ENCODE results near the gene HAGH.
A peak's percentile ranks its signal among the peaks of the same experiment; 100 is the strongest.

HAGH gene

DNA sequence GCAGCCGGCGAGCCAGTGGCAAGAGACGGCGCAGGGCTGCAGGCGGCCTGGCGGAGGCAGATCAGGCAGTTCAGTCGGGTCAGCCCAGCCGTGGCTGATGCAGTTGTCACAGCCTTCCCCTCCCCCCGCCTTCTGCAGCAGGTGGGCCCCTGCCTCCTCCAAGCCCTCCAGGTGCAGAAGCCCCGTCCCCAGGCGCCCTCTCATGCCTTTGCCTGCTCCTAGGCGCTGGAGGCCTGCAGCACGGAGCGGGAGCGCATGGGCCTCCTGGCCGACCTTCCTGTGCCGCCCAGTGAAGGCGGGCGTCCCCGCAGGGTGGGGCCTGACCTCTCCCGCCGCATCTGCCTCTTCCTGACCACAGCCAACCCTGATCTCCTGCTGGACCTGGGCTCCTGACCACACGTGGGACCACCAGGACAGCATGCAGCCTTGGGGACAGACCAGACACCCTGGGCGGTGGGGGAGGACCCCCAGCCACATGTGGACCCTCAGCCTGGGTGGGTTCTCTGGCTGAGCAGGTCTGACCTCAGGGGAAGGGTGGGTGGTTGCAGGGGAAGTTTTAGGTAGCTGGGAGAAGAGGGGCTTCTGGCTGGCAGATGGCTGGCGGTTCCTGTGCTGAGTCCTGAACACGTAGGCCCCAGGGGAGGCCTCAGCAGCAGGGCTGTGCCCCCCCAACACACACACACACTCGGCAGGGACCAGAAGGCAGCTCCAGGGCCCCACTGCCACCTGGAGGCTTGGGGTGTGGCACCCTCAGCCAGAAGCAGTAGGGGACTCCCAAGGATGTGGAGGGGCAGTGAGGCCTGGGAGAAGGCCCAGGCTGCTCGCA is 50.6 kb downstream of the HAGH start (continued):
- TF ChIP-seq, protein P1, sequence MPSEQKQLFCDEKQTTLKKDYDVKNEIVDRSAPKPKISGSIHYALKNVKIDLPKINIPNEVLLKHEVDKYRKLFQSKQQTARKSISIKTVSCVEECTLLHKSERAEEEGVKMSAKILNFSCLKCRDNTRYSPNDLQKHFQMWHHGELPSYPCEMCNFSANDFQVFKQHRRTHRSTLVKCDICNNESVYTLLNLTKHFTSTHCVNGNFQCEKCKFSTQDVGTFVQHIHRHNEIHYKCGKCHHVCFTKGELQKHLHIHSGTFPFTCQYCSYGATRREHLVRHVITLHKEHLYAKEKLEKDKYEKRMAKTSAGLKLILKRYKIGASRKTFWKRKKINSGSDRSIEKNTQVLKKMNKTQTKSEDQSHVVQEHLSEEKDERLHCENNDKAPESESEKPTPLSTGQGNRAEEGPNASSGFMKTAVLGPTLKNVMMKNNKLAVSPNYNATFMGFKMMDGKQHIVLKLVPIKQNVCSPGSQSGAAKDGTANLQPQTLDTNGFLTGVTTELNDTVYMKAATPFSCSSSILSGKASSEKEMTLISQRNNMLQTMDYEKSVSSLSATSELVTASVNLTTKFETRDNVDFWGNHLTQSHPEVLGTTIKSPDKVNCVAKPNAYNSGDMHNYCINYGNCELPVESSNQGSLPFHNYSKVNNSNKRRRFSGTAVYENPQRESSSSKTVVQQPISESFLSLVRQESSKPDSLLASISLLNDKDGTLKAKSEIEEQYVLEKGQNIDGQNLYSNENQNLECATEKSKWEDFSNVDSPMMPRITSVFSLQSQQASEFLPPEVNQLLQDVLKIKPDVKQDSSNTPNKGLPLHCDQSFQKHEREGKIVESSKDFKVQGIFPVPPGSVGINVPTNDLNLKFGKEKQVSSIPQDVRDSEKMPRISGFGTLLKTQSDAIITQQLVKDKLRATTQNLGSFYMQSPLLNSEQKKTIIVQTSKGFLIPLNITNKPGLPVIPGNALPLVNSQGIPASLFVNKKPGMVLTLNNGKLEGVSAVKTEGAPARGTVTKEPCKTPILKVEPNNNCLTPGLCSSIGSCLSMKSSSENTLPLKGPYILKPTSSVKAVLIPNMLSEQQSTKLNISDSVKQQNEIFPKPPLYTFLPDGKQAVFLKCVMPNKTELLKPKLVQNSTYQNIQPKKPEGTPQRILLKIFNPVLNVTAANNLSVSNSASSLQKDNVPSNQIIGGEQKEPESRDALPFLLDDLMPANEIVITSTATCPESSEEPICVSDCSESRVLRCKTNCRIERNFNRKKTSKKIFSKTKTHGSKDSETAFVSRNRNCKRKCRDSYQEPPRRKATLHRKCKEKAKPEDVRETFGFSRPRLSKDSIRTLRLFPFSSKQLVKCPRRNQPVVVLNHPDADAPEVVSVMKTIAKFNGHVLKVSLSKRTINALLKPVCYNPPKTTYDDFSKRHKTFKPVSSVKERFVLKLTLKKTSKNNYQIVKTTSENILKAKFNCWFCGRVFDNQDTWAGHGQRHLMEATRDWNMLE (tag by site-specific recombination; conservative IDR thresholded peaks at IDR 0.05; ENCODE audit: low read depth): no peak
- TF ChIP-seq, protein P2, sequence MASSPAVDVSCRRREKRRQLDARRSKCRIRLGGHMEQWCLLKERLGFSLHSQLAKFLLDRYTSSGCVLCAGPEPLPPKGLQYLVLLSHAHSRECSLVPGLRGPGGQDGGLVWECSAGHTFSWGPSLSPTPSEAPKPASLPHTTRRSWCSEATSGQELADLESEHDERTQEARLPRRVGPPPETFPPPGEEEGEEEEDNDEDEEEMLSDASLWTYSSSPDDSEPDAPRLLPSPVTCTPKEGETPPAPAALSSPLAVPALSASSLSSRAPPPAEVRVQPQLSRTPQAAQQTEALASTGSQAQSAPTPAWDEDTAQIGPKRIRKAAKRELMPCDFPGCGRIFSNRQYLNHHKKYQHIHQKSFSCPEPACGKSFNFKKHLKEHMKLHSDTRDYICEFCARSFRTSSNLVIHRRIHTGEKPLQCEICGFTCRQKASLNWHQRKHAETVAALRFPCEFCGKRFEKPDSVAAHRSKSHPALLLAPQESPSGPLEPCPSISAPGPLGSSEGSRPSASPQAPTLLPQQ (tag by site-specific recombination; IDR thresholded peaks at IDR 0.05): 0 out of 2 replicates have a peak, but pooled peaks have one; percentile 21
- TF ChIP-seq, protein P3, sequence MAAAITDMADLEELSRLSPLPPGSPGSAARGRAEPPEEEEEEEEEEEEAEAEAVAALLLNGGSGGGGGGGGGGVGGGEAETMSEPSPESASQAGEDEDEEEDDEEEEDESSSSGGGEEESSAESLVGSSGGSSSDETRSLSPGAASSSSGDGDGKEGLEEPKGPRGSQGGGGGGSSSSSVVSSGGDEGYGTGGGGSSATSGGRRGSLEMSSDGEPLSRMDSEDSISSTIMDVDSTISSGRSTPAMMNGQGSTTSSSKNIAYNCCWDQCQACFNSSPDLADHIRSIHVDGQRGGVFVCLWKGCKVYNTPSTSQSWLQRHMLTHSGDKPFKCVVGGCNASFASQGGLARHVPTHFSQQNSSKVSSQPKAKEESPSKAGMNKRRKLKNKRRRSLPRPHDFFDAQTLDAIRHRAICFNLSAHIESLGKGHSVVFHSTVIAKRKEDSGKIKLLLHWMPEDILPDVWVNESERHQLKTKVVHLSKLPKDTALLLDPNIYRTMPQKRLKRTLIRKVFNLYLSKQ (tag by site-specific recombination; IDR thresholded peaks at IDR 0.05; ENCODE audit: borderline replicate concordance): no peak
- no peak for TF ChIP-seq TRIM28 (IDR thresholded peaks at IDR 0.05; ENCODE audit: borderline replicate concordance, low read length)
- TF ChIP-seq, protein P4, sequence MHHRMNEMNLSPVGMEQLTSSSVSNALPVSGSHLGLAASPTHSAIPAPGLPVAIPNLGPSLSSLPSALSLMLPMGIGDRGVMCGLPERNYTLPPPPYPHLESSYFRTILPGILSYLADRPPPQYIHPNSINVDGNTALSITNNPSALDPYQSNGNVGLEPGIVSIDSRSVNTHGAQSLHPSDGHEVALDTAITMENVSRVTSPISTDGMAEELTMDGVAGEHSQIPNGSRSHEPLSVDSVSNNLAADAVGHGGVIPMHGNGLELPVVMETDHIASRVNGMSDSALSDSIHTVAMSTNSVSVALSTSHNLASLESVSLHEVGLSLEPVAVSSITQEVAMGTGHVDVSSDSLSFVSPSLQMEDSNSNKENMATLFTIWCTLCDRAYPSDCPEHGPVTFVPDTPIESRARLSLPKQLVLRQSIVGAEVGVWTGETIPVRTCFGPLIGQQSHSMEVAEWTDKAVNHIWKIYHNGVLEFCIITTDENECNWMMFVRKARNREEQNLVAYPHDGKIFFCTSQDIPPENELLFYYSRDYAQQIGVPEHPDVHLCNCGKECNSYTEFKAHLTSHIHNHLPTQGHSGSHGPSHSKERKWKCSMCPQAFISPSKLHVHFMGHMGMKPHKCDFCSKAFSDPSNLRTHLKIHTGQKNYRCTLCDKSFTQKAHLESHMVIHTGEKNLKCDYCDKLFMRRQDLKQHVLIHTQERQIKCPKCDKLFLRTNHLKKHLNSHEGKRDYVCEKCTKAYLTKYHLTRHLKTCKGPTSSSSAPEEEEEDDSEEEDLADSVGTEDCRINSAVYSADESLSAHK (tag by site-specific recombination; IDR thresholded peaks at IDR 0.05): no peak

DNA sequence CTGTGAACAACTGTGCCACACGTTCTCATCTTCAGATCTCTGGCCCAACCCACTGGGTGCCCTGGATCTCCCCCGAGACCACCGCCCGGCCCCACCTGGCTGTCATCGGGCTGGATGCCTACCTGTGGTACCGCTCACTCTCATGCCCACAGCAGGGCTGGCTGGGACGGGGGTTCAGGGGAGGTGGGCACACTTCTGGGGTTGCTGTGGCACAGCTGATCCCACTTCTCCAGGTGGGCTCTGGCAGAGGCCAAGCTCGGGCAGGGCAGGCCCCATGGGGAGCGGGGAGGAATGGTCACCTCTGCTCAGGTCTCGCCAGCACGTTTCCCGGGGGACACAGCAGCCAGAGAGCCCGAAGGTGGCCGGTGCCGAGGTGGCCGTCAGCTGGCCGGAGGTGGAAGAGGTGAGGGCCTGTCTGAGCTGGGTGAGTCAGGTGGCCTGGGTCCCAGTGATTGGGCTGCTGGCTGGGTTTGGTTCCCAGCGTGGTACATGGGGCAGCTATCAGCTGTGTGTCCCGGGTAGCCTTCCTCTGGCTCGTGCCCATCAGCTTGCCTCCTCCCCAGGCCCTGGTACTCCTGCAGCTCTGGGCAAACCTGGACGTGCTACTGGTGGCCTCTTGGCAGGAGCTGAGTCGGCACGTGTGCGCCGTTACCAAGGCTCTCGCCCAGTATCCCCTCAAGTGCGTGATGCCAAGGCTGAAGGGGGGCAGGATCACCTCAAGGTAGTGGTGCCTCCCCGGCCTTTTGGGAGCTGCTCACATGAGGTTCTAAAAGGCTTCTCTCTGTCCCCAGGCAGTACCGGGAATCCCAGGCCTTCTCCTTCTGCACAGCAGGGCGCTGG is 51.4 kb downstream of the HAGH start:
- CTCF ChIA-PET: interaction anchor here (1.9 kb wide), 1 partner anchor 7 kb away, joined by 14 read pairs; the partner anchor contains the start of genes NUBP2 and SPSB3
- peaks cover 0 to 72% of the 10 kb centered on the region in 2 experiments; a peak in 1 of 3 replicates for H3K36me3 ChIP-seq (ENCODE audit: control insufficient read depth in 2 of 2, insufficient read depth in 1 of 2, low read length in 2 of 2)
- POLR2A ChIA-PET: interaction anchor here (1.8 kb wide), 1 partner anchor 8 kb away, joined by 22 read pairs; the partner anchor contains the start of genes NUBP2 and SPSB3

DNA sequence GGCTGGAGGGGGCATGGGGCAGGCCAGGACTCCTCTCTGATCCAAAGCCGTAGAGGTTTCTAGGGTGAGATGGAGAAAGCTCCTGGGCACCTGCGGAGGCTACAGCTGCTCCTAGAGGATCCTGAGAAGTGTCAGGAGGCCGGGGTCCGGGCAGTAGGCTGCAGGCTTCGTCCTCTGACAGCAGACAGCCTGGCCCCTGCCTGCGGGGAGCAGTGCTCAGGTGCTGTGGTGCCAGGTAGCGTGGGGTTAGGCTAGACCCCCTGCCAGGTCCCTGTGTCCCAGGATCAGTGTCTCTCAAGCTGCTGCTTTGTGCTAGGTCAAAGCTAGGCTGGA is 52.2 kb downstream of the HAGH start:
- Histone ChIP-seq H3K4me3 (ENCODE audit: low read depth, low read length) (no peak overlapping the region; the same call in 1 of the 2 replicates), H3K4me1 (ENCODE audit: control insufficient read depth, insufficient read depth, low read length) (peaks cover 9% of the 10 kb centered on the region), H3K27ac (ENCODE audit: extremely low read depth, low read depth, low read length) (peak overlapping the region; percentile 94; the same call in 1 of the 2 replicates), H3K36me3 (ENCODE audit: control insufficient read depth in 2 of 2, insufficient read depth in 1 of 2, low read length in 2 of 2) (peaks cover 0 to 72% of the 10 kb centered on the region in 2 experiments; a peak in 1 of 3 replicates), H3K9me3 (ENCODE audit: control insufficient read depth, insufficient read depth, low read depth, low read length) (no peaks in the 10 kb centered on the region)
- ChIA-PET POLR2A (interaction anchor here (1.8 to 2.4 kb wide), 2 partner anchors 9 to 190 kb away, joined by 10 to 22 read pairs; partner anchors contain the start of genes NUBP2, RPS2 and SPSB3), CTCF (interaction anchor here (0.7 to 1.9 kb wide), 2 partner anchors 8 to 11 kb away, joined by 3 to 14 read pairs; partner anchors contain the start of genes NUBP2 and SPSB3)
- TF ChIP-seq MYNN (tag by site-specific recombination; IDR thresholded peaks at IDR 0.05; ENCODE audit: borderline replicate concordance) (no peak), YY1 (tag by site-specific recombination; IDR thresholded peaks at IDR 0.05) (no peak), ZNF558 (tag by site-specific recombination; IDR thresholded peaks at IDR 0.05) (no peak), ZNF214 (tag by site-specific recombination; IDR thresholded peaks at IDR 0.05; ENCODE audit: borderline replicate concordance) (no peak), ZNF776 (tag by site-specific recombination; IDR thresholded peaks at IDR 0.05; ENCODE audit: borderline replicate concordance) (no peak), ZNF785 (tag by site-specific recombination; IDR thresholded peaks at IDR 0.05) (no peak), ZNF658 (tag by site-specific recombination; IDR thresholded peaks at IDR 0.05) (no peak), ZNF140 (tag by site-specific recombination; IDR thresholded peaks at IDR 0.05) (no peak), ZNF777 (tag by site-specific recombination; IDR thresholded peaks at IDR 0.05; ENCODE audit: borderline replicate concordance) (no peak)
- TF ChIP-seq, protein P5, sequence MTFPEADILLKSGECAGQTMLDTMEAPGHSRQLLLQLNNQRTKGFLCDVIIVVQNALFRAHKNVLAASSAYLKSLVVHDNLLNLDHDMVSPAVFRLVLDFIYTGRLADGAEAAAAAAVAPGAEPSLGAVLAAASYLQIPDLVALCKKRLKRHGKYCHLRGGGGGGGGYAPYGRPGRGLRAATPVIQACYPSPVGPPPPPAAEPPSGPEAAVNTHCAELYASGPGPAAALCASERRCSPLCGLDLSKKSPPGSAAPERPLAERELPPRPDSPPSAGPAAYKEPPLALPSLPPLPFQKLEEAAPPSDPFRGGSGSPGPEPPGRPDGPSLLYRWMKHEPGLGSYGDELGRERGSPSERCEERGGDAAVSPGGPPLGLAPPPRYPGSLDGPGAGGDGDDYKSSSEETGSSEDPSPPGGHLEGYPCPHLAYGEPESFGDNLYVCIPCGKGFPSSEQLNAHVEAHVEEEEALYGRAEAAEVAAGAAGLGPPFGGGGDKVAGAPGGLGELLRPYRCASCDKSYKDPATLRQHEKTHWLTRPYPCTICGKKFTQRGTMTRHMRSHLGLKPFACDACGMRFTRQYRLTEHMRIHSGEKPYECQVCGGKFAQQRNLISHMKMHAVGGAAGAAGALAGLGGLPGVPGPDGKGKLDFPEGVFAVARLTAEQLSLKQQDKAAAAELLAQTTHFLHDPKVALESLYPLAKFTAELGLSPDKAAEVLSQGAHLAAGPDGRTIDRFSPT (tag by site-specific recombination; IDR thresholded peaks at IDR 0.05): no peak

More for the DNA sequence above, 51.4 kb downstream of the HAGH start:
- Histone ChIP-seq H3K4me3 (ENCODE audit: low read depth, low read length) (no peak overlapping the region), H3K4me1 (ENCODE audit: control insufficient read depth, insufficient read depth, low read length) (peaks cover 6% of the 10 kb centered on the region), H3K27ac (ENCODE audit: extremely low read depth, low read depth, low read length) (no peak overlapping the region; the same call in 1 of the 2 replicates), H3K9me3 (ENCODE audit: control insufficient read depth, insufficient read depth, low read depth, low read length) (no peaks in the 10 kb centered on the region)
- TF ChIP-seq ZSCAN30 (tag by site-specific recombination; IDR thresholded peaks at IDR 0.05) (no peak), ZSCAN16 (tag by site-specific recombination; IDR thresholded peaks at IDR 0.05) (no peak), KLF9 (tag by site-specific recombination; IDR thresholded peaks at IDR 0.05; ENCODE audit: low read depth) (no peak)

Measured in HEK293 (cell line).